B cell (primary cell): ENCODE data around the gene NHS.

Source experiments
- EZH2 ChIP-seq: IDR thresholded peaks from 2 replicates; pipeline ENCODE4 v1.6.1; 2012; ENCODE audit warnings: borderline replicate concordance, low read depth, mild to moderate bottlenecking, moderate library complexity, low read length; ENCODE audit not compliant: insufficient read depth, poor library complexity, severe bottlenecking
- TF ChIP-seq, protein P1 (sequence below): fragments of 200-600 bp; IDR thresholded peaks from one replicate; pipeline ENCODE4 v1.8.0; 2022; ENCODE audit warnings: antibody characterized with exemption, mild to moderate bottlenecking

DNA sequence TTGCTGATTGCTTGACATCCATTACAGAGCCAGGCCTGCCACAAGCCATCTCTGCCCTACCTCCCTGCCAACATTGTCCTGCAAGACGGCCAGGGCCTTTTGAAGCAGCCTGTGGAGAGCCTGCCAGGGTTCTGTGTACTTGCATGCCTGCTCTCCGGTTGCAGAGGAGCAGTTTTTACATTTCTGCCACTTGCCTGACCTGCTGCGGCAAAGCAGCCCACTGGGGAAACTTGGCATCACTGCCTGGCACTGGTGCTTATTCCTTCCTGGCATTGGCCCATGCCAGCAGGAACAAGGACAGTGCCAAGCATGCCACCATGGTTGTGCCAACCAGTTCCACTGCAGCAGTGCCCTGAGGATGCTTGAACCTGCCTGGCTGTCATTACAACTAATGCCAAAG, 167.1 kb downstream of the NHS start:
- TF ChIP-seq, protein P1, sequence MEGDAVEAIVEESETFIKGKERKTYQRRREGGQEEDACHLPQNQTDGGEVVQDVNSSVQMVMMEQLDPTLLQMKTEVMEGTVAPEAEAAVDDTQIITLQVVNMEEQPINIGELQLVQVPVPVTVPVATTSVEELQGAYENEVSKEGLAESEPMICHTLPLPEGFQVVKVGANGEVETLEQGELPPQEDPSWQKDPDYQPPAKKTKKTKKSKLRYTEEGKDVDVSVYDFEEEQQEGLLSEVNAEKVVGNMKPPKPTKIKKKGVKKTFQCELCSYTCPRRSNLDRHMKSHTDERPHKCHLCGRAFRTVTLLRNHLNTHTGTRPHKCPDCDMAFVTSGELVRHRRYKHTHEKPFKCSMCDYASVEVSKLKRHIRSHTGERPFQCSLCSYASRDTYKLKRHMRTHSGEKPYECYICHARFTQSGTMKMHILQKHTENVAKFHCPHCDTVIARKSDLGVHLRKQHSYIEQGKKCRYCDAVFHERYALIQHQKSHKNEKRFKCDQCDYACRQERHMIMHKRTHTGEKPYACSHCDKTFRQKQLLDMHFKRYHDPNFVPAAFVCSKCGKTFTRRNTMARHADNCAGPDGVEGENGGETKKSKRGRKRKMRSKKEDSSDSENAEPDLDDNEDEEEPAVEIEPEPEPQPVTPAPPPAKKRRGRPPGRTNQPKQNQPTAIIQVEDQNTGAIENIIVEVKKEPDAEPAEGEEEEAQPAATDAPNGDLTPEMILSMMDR, result no peak
- TF ChIP-seq EZH2, result no peak
